AG09309 (cell line): ENCODE results near the gene THRA.

Source experiments
- DNase-seq: peaks from one replicate; pipeline ENCODE4 v3.0.0-alpha.2; 2010; ENCODE audit warnings: low read depth
- H3K4me3 ChIP-seq: 2 replicates; pipeline ENCODE4 v1.5.1; 2011; ENCODE audit warnings: mild to moderate bottlenecking, low read depth, low read length, moderate library complexity; ENCODE audit not compliant: control insufficient read depth
- CTCF ChIP-seq: IDR thresholded peaks from 2 replicates; pipeline ENCODE4 v1.5.1; 2011; ENCODE audit warnings: mild to moderate bottlenecking, low read depth, low read length, inconsistent platforms; ENCODE audit not compliant: insufficient read depth, control insufficient read depth; ENCODE audit errors: missing control alignments

The THRA gene

GRCh38 chr17:40075201-40075941, 12.6 kb downstream of the THRA start:
- no peak overlapping the region for H3K4me3 ChIP-seq
- TF ChIP-seq CTCF = peak; percentile 90
- no peak for DNase-seq

- H3K4me3 ChIP-seq = no peak overlapping the region
- no peak for TF ChIP-seq CTCF
- DNase-seq = no peak
These were observed 13.3 kb downstream of the THRA start for GRCh38 chr17:40075942-40076498.

- no peak for DNase-seq
- TF ChIP-seq CTCF = no peak
These were observed 13.8 kb downstream of the THRA start for GRCh38 chr17:40076591-40076990.

GRCh38 chr17:40079545-40079944, 16.8 kb downstream of the THRA start:
- no peak for TF ChIP-seq CTCF
- H3K4me3 ChIP-seq = no peak overlapping the region
- no peak for DNase-seq

More at GRCh38 chr17:40076591-40076990, 13.8 kb downstream of the THRA start:
- no peak overlapping the region for H3K4me3 ChIP-seq

GRCh38 chr17:40084477-40084876, 21.7 kb downstream of the THRA start:
- TF ChIP-seq CTCF = no peak
- H3K4me3 ChIP-seq = no peak overlapping the region
- DNase-seq = no peak

GRCh38 chr17:40086150-40087044, 23.6 kb downstream of the THRA start:
- no peak for DNase-seq
- no peak overlapping the region for H3K4me3 ChIP-seq
- peak; percentile 79 for TF ChIP-seq CTCF
